Astrocyte (in vitro differentiated cells and primary cell): ENCODE results near the gene LIN9. TPM values are rescaled to one million over a fixed set of nuclear protein-coding genes. Genes with fewer than 3 reads are reported as not detected.

Source experiments
- DNase-seq: peaks from one replicate; pipeline ENCODE4 v3.0.0-alpha.2; 2010; ENCODE audit warnings: low read depth
- FAIRE-seq: peaks from 2 replicates; lab custom pipeline; 2011; peaks lifted over from hg19 to GRCh38; lab: Jason Lieb, UNC
- H2AFZ ChIP-seq: 2 replicates; pipeline ENCODE4 v1.6.0; 2012; ENCODE audit warnings: low read depth, low read length, inconsistent platforms
- H3K27ac ChIP-seq: 2 replicates; pipeline ENCODE4 v1.5.1; 2011; ENCODE audit warnings: low read depth, low read length, inconsistent platforms
- H3K27me3 ChIP-seq: 2 replicates; pipeline ENCODE4 v1.6.0; 2011; ENCODE audit warnings: low read length, inconsistent platforms; ENCODE audit not compliant: insufficient read depth
- H3K36me3 ChIP-seq: 2 replicates; pipeline ENCODE4 v1.5.1; 2011; ENCODE audit warnings: low read length, inconsistent platforms; ENCODE audit not compliant: insufficient read depth
- H3K4me1 ChIP-seq: 2 replicates; pipeline ENCODE4 v1.5.1; 2011; ENCODE audit warnings: low read length, inconsistent platforms; ENCODE audit not compliant: insufficient read depth
- H3K4me2 ChIP-seq: 2 replicates; pipeline ENCODE4 v1.6.0; 2012; ENCODE audit warnings: low read length, inconsistent platforms
- H3K4me3 ChIP-seq: 2 replicates; pipeline ENCODE4 v1.5.1; 2011; ENCODE audit warnings: low read depth, mild to moderate bottlenecking, low read length, inconsistent platforms; ENCODE audit not compliant: insufficient read depth
- H3K79me2 ChIP-seq: 2 replicates; pipeline ENCODE4 v1.6.0; 2012; ENCODE audit warnings: mild to moderate bottlenecking, low read length, inconsistent platforms; ENCODE audit not compliant: insufficient read depth
- H3K9ac ChIP-seq: 2 replicates; pipeline ENCODE4 v1.6.0; 2012; ENCODE audit warnings: mild to moderate bottlenecking, low read length, inconsistent platforms
- H3K9me3 ChIP-seq: 2 replicates; pipeline ENCODE4 v1.5.1; 2012; ENCODE audit warnings: low read depth, mild to moderate bottlenecking, low read length, inconsistent platforms; ENCODE audit not compliant: insufficient read depth
- H4K20me1 ChIP-seq: 2 replicates; pipeline ENCODE4 v1.6.0; 2012; ENCODE audit warnings: low read length, inconsistent platforms; ENCODE audit not compliant: insufficient read depth
- H3K27ac Mint-ChIP-seq: one replicate; pipeline ENCODE4 v1.8.0; 2021; ENCODE audit warnings: mild to moderate bottlenecking, mixed read lengths; ENCODE audit not compliant: unreplicated experiment
- H3K27me3 Mint-ChIP-seq: one replicate; pipeline ENCODE4 v1.8.0; 2021; ENCODE audit warnings: low read depth, mixed read lengths; ENCODE audit not compliant: unreplicated experiment
- H3K36me3 Mint-ChIP-seq: one replicate; pipeline ENCODE4 v1.8.0; 2021; ENCODE audit warnings: low read depth, mixed read lengths; ENCODE audit not compliant: unreplicated experiment
- H3K4me1 Mint-ChIP-seq: one replicate; pipeline ENCODE4 v1.8.0; 2021; ENCODE audit warnings: low read depth, mixed read lengths; ENCODE audit not compliant: unreplicated experiment
- H3K4me3 Mint-ChIP-seq: one replicate; pipeline ENCODE4 v1.8.0; 2021; ENCODE audit warnings: mild to moderate bottlenecking, moderate library complexity, mixed read lengths; ENCODE audit not compliant: unreplicated experiment
- H3K9me3 Mint-ChIP-seq: one replicate; pipeline ENCODE4 v1.8.0; 2021; ENCODE audit warnings: mild to moderate bottlenecking, mixed read lengths; ENCODE audit not compliant: unreplicated experiment
- CTCF ChIP-seq: IDR thresholded peaks from 2 replicates; pipeline ENCODE4 v1.5.1; 2011; ENCODE audit warnings: low read depth, mild to moderate bottlenecking, inconsistent platforms, low read length, moderate library complexity; ENCODE audit not compliant: insufficient read depth
- EZH2 ChIP-seq: IDR thresholded peaks from 2 replicates; pipeline ENCODE4 v1.6.1; 2012; ENCODE audit warnings: mild to moderate bottlenecking, low read length, inconsistent platforms; ENCODE audit not compliant: insufficient read depth
- total RNA-seq: library from RNA; stranded (reverse); gene quantifications from 2 replicates; pipeline ENCODE4 v1.2.1, GENCODE V29; 2021

Gene LIN9
- total RNA-seq, 1 donor from 2014 or later = 4.0 TPM

- Mint-ChIP-seq H3K36me3 (no peaks in the 10 kb centered on the region), H3K4me3 (no peak overlapping the region), H3K4me1 (no peaks in the 10 kb centered on the region), H3K27me3 (peaks cover 11% of the 10 kb centered on the region), H3K9me3 (peaks cover 3% of the 10 kb centered on the region), H3K27ac (no peak overlapping the region)
- TF ChIP-seq CTCF = no peak
- TF ChIP-seq EZH2 = no peak
- no peaks in the 10 kb centered on the region for H3K79me2 ChIP-seq
- H3K4me3 ChIP-seq = no peak overlapping the region
- H3K9me3 ChIP-seq = no peaks in the 10 kb centered on the region
- no peak overlapping the region for H3K27ac ChIP-seq
- no peak for DNase-seq
- H3K9ac ChIP-seq = no peak overlapping the region
- no peaks in the 10 kb centered on the region for H3K36me3 ChIP-seq
- no peak for FAIRE-seq
- no peaks in the 10 kb centered on the region for H4K20me1 ChIP-seq
- no peaks in the 10 kb centered on the region for H3K27me3 ChIP-seq
- H2AFZ ChIP-seq = no peak overlapping the region
- no peaks in the 10 kb centered on the region for H3K4me1 ChIP-seq
- no peak overlapping the region for H3K4me2 ChIP-seq
These were observed 99.5 kb downstream of the LIN9 start for GRCh38 chr1:226209307-226210059.

DNA sequence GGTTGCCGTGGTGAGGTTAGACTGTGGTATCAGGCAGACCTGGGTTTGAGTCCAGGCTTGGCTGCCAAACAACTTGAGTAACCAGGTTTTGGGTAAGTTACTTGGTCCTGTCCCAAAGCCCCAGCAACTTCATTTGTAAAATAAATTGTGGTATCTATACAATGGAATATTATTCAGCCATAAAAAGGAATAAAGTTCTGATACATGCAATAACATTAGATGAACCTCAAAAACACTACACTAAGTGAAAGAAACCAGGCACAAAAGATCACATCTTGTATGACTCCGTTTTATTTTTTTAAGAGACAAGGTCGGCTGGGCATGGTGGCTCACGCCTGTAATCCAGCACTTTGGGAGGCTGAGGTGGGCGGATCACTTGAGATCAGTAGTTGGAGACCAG lies 101.9 kb downstream of the LIN9 start:
- no peak overlapping the region for H3K9ac ChIP-seq
- H3K36me3 ChIP-seq = no peaks in the 10 kb centered on the region
- TF ChIP-seq CTCF (no peak), EZH2 (no peak)
- Mint-ChIP-seq H3K4me3 (no peak overlapping the region), H3K4me1 (no peaks in the 10 kb centered on the region), H3K27me3 (peaks cover 11% of the 10 kb centered on the region), H3K36me3 (no peaks in the 10 kb centered on the region), H3K9me3 (peaks cover 3% of the 10 kb centered on the region), H3K27ac (no peak overlapping the region)
- no peaks in the 10 kb centered on the region for H4K20me1 ChIP-seq
- H2AFZ ChIP-seq = no peak overlapping the region
- H3K4me1 ChIP-seq = no peaks in the 10 kb centered on the region
- FAIRE-seq (no peak), DNase-seq (no peak)
- H3K27me3 ChIP-seq = no peaks in the 10 kb centered on the region
- H3K4me2 ChIP-seq = no peak overlapping the region
- no peak overlapping the region for H3K4me3 ChIP-seq
- no peak overlapping the region for H3K27ac ChIP-seq
- no peaks in the 10 kb centered on the region for H3K79me2 ChIP-seq
- H3K9me3 ChIP-seq = no peaks in the 10 kb centered on the region

DNA sequence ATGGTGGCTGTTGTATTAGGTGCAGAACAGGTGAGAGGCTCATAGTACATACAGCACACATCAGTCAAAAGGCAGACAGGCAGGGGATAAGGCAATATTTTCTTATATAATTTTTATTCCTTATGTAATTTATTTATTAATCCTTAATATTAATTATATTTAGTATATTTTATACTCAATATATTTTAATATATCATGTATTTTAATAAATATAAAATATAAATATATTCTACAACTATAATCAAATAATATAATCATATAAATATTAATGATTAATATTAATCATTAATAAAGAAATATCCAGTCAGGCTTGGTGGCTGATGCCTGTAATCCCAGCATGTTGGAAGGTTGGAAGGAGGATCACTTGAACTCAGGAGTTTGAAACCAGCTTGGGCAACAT lies 104.8 kb downstream of the LIN9 start:
- Mint-ChIP-seq H3K27ac (no peak overlapping the region), H3K9me3 (peaks cover 3% of the 10 kb centered on the region), H3K27me3 (peaks cover 18% of the 10 kb centered on the region), H3K4me1 (no peaks in the 10 kb centered on the region), H3K4me3 (no peak overlapping the region), H3K36me3 (no peaks in the 10 kb centered on the region)
- no peaks in the 10 kb centered on the region for H4K20me1 ChIP-seq
- no peak for DNase-seq
- H2AFZ ChIP-seq = no peak overlapping the region
- H3K36me3 ChIP-seq = no peaks in the 10 kb centered on the region
- H3K79me2 ChIP-seq = no peaks in the 10 kb centered on the region
- no peaks in the 10 kb centered on the region for H3K27me3 ChIP-seq
- no peaks in the 10 kb centered on the region for H3K4me1 ChIP-seq
- no peak overlapping the region for H3K9ac ChIP-seq
- FAIRE-seq = no peak
- H3K4me3 ChIP-seq = no peak overlapping the region
- no peak overlapping the region for H3K4me2 ChIP-seq
- no peak overlapping the region for H3K27ac ChIP-seq
- H3K9me3 ChIP-seq = no peaks in the 10 kb centered on the region
- TF ChIP-seq CTCF = no peak
